Psoas muscle (tissue), 8 donors: Measurements from ENCODE around the gene MRPS11. TPM values are rescaled to one million over a fixed set of nuclear protein-coding genes. Genes with fewer than 3 reads are reported as not detected.

Experiments used
- ATAC-seq, 4 donors: fragments of 200-7000 bp; cut with Tn5 transposase; one replicate each; pipeline ENCODE4 v1.9.1; 2020; ENCODE audit warnings: moderate library complexity in 3 of 4, mild to moderate bottlenecking in 2 of 4
- DNase-seq, 2 donors: peaks; one replicate each; pipeline ENCODE4 v3.0.0-alpha.2; 2020
- H3K27ac ChIP-seq: fragments of 200-600 bp; one replicate; pipeline ENCODE4 v1.8.0; 2022
- H3K27me3 ChIP-seq, 3 donors: fragments of 200-600 bp in 1 of 3; one replicate each; pipeline versions ENCODE4 v1.6.1 to v1.8.0; 2013 to 2022; ENCODE audit warnings: low read length in 2 of 3, mild to moderate bottlenecking in 2 of 3, moderate library complexity in 1 of 3; ENCODE audit not compliant: insufficient read depth in 3 of 3
- H3K36me3 ChIP-seq, 2 donors: fragments of 200-600 bp in 1 of 2; one replicate each; pipeline versions ENCODE4 v1.6.1 to v1.8.0; 2013 to 2022; ENCODE audit warnings: low read depth in 1 of 2, mild to moderate bottlenecking in 1 of 2, moderate library complexity in 1 of 2; ENCODE audit not compliant: insufficient read depth in 1 of 2
- H3K4me1 ChIP-seq: fragments of 200-600 bp; one replicate; pipeline ENCODE4 v1.8.0; 2022
- H3K4me3 ChIP-seq: fragments of 200-600 bp; one replicate; pipeline ENCODE4 v1.8.0; 2022; ENCODE audit warnings: mild to moderate bottlenecking
- H3K9me3 ChIP-seq: fragments of 200-600 bp; one replicate; pipeline ENCODE4 v1.8.0; 2022
- CTCF ChIP-seq: fragments of 200-600 bp; IDR thresholded peaks from one replicate; pipeline ENCODE4 v1.8.0; 2022; ENCODE audit warnings: antibody characterized with exemption
- WGBS, 3 donors: extraction: QIAGEN DNeasy Blood & Tissue Kit; methylation state at CpG; one replicate each; pipeline versions ENCODE4 v1.1.6 to v1.1.7; 2013; 5-methylcytosine and 5-hydroxymethylcytosine counted together
- intact Hi-C, 2 donors: fragments of 100-400 bp; cut with DNase I; formaldehyde crosslinking; loops; one replicate each; pipeline versions ENCODE4 v1.11.0 to v1.14.2; 2022
- polyA plus RNA-seq, 3 donors: library from polyadenylated mRNA; stranded (reverse); fragments of 200-250 nt; gene quantifications; one replicate each; pipeline ENCODE4 v1.2.3, GENCODE V29; 2013
- total RNA-seq, 4 donors: library from RNA; stranded (reverse); fragmentation: NEBNext Ultra II Directional in 2 of 4; extraction: Animal tissue kit (Norgen Biotek cat#: 25700) in 2 of 4; gene quantifications; one replicate each; pipeline versions ENCODE4 v1.2.1 to v1.2.4, GENCODE V29; 2021 to 2023
- donor health status: healthy with polysubstance abuse.
- donor health status: DM: no; HTN: no; CAD: no; lungs with moderate emphysema.
- donor health status: Bipolar disorder and iron deficiency.
- donor health status: healthy.
- donor health status: DM: yes; HTN: yes; CAD: no.
- donor health status: DM: no; HTN: no; CAD: no.
- donor health status: DM: no; HTN: no; CAD: no.
- donor health status: DM: yes; HTN: yes; CAD: no.

The MRPS11 gene
- total and polyA plus RNA-seq, 7 donors, result 48.4 to 129 (median 62.2) TPM

DNA sequence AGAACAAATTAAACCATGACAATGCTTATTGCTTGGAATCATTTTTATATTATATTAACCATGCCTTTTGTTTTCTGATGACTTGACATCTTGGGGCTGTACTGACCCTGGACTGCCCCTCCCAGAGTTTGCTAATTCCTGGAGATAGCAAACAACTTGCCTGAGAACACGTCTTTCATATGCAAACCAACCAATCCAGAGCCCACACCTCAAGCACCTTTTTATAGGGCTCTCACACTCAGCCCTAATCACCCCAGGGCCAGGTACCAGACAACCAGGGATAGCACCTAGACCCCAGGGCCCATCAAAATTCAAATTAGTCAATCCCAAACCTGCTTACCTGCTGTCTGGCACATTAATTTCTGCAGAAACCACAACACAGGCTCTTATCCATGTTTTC lies 36.9 kb downstream of the MRPS11 start:
- intact Hi-C loops, result no loop called here
- no peaks in the 10 kb centered on the region for H3K9me3 ChIP-seq
- no peak overlapping the region for H3K27ac ChIP-seq
- H3K4me1 ChIP-seq, result no peaks in the 10 kb centered on the region
- ATAC-seq (no peak), DNase-seq (no peak)
- WGBS, 3 donors, result 92 to 100% (median 94%) methylated on average over 1 of the region's 1 CpG
- no peak overlapping the region for H3K4me3 ChIP-seq
- TF ChIP-seq CTCF, result no peak
- H3K36me3 ChIP-seq, result peaks cover 8 to 78% of the 10 kb centered on the region in 2 donors
- H3K27me3 ChIP-seq, result no peaks in the 10 kb centered on the region

- Histone ChIP-seq H3K4me1 (no peaks in the 10 kb centered on the region), H3K9me3 (no peaks in the 10 kb centered on the region), H3K36me3 (peaks cover 8 to 90% of the 10 kb centered on the region in 2 donors), H3K27me3 (no peaks in the 10 kb centered on the region), H3K27ac (no peak overlapping the region), H3K4me3 (no peak overlapping the region)
- TF ChIP-seq CTCF, result no peak
- 92 to 100% (median 98%) methylated on average over 2 of the region's 2 CpGs for WGBS, 3 donors
- ATAC-seq (no peak), DNase-seq (no peak)
- intact Hi-C loops, result no loop called here
Observed at GRCh38 chr15:88505721-88506120, 38.2 kb downstream of the MRPS11 start.

DNA sequence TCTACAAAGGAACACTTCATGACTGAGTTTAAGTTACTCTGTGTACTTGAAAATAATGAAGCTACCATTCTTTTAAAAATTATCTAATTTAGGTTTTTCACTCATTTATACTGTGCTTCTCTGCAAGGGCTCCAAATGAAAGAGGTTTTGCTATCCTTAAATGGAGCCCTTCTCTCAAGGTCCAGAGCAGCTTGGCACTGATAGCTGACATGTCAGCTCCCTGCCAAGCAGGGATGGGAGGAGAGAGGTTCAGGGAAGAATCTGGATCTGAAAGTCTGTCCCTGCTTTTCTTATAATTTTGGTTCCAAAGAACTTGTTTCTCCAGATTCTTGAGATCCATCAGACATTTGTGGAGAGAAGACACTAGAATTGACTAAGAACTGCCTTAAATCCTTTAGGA lies 39.1 kb downstream of the MRPS11 start:
- intact Hi-C loops, result no loop called here
- no peaks in the 10 kb centered on the region for H3K4me1 ChIP-seq
- H3K9me3 ChIP-seq, result no peaks in the 10 kb centered on the region
- H3K27ac ChIP-seq, result no peak overlapping the region
- no peak overlapping the region for H3K4me3 ChIP-seq
- peaks cover 13 to 94% of the 10 kb centered on the region in 2 donors for H3K36me3 ChIP-seq
- no peaks in the 10 kb centered on the region for H3K27me3 ChIP-seq
- TF ChIP-seq CTCF, result no peak
- ATAC-seq (no peak), DNase-seq (no peak)

DNA sequence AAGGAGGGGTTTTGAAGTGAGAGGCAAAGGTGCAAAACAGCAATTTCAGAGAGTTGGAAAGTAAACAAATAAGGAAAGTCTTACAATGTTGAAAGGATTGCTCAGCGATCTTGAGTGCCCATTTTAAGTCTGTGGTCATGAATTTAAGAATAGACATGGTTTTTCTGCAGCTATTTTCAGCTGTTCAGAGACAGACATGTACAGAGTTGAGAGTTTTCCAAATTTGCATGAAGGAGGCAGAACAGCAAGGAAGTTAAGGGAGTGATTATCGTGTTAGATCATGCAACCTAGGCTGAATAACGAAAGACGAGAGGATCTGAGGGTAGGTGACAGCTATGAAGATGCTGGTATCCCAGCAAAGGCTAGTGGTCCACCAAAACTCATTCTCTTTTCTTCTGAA lies 41.8 kb downstream of the MRPS11 start:
- no peak for DNase-seq
- no peaks in the 10 kb centered on the region for H3K9me3 ChIP-seq
- H3K36me3 ChIP-seq, result peaks cover 17 to 89% of the 10 kb centered on the region in 2 donors
- 93 to 95% (median 94%) methylated on average over 4 of the region's 4 CpGs for WGBS, 3 donors
- H3K27ac ChIP-seq, result no peak overlapping the region
- intact Hi-C loops, result no loop called here
- no peak for TF ChIP-seq CTCF
- no peaks in the 10 kb centered on the region for H3K4me1 ChIP-seq
- no peak overlapping the region for H3K4me3 ChIP-seq
- no peaks in the 10 kb centered on the region for H3K27me3 ChIP-seq
- no peak for ATAC-seq

GRCh38 chr15:88509964-88510363 lies 42.5 kb downstream of the MRPS11 start:
- H3K27me3 ChIP-seq, result no peaks in the 10 kb centered on the region
- ATAC-seq (no peak), DNase-seq (no peak)
- H3K4me3 ChIP-seq, result no peak overlapping the region
- no peaks in the 10 kb centered on the region for H3K4me1 ChIP-seq
- no peak overlapping the region for H3K27ac ChIP-seq
- H3K9me3 ChIP-seq, result no peaks in the 10 kb centered on the region
- peaks cover 17 to 86% of the 10 kb centered on the region in 2 donors for H3K36me3 ChIP-seq
- TF ChIP-seq CTCF, result no peak
- intact Hi-C loops, result loop anchor here in 1 of 2 donors (2.0 kb wide), 1 partner anchor 21 kb away; no protein-coding TSS in a partner anchor
